K562 (cell line): Measurements from ENCODE around the gene CRYBG2. TPM values are rescaled to one million over a fixed set of nuclear protein-coding genes. Genes with fewer than 3 reads are reported as not detected.
A peak's percentile ranks its signal among the peaks of the same experiment; 100 is the strongest.

ENCODE experiments used
- ARID2 ChIP-seq: fragments of 450-650 bp; IDR thresholded peaks from 2 replicates; pipeline ENCODE4 v1.6.1; 2017; ENCODE audit warnings: antibody characterized with exemption, mild to moderate bottlenecking
- CBFB ChIP-seq: sonication (generic); formaldehyde crosslinking; IDR thresholded peaks from 2 replicates; pipeline ENCODE4 v1.4.0; 2020; ENCODE audit warnings: mild to moderate bottlenecking, missing genetic modification reagents
- CCNT2 ChIP-seq: IDR thresholded peaks from 2 replicates; pipeline ENCODE4 v1.6.1; 2011; ENCODE audit warnings: borderline replicate concordance, low read depth, mild to moderate bottlenecking, moderate library complexity, mixed read lengths, low read length; ENCODE audit not compliant: insufficient read length; ENCODE audit errors: extremely low read depth
- CREB1 ChIP-seq, 2 experiments: sonication (generic) in 1 of 2; formaldehyde crosslinking in 1 of 2; IDR thresholded peaks; 2 replicates each; pipeline versions ENCODE4 v1.6.1 to v1.8.0; 2012 to 2022; ENCODE audit warnings: inconsistent platforms in 1 of 2, mild to moderate bottlenecking in 1 of 2, missing genetic modification reagents in 1 of 2, moderate library complexity in 1 of 2
- CTBP1 ChIP-seq: fragments of 450-650 bp; IDR thresholded peaks from 2 replicates; pipeline ENCODE4 v1.6.1; 2016; ENCODE audit warnings: borderline replicate concordance
- HEY1 ChIP-seq: fragments of 250-450 bp; sonication (Bioruptor Pico); IDR thresholded peaks from 2 replicates; pipeline ENCODE4 v1.5.0; 2020; ENCODE audit warnings: mild to moderate bottlenecking, moderate library complexity, borderline replicate concordance
- KLF13 ChIP-seq: fragments of 450-650 bp; IDR thresholded peaks from 2 replicates; pipeline ENCODE4 v1.6.1; 2016; ENCODE audit warnings: missing genetic modification characterization, low read depth, mild to moderate bottlenecking, missing compliant biosample characterization, moderate library complexity, borderline replicate concordance
- MECOM ChIP-seq: fragments of 250-450 bp; sonication (Bioruptor Pico); IDR thresholded peaks from 2 replicates; pipeline ENCODE4 v1.8.0; 2022; ENCODE audit warnings: inconsistent platforms
- MTA1 ChIP-seq: fragments of 450-650 bp; IDR thresholded peaks from 2 replicates; pipeline ENCODE4 v1.6.1; 2017; ENCODE audit warnings: borderline replicate concordance
- MYC ChIP-seq, 2 experiments: fragments of 250-450 bp in 1 of 2; sonication (Bioruptor Pico) in 1 of 2; IDR thresholded peaks; 2 replicates each; pipeline versions ENCODE4 v1.5.1 to v1.6.1; 2012 to 2021; ENCODE audit warnings: low read depth in 2 of 2, borderline replicate concordance in 1 of 2, improper control_type of control experiment in 1 of 2, low read length in 1 of 2, mild to moderate bottlenecking in 1 of 2, moderate library complexity in 1 of 2
- NFXL1 ChIP-seq: fragments of 450-650 bp; formaldehyde crosslinking; IDR thresholded peaks from 2 replicates; pipeline ENCODE4 v1.4.0; 2021; ENCODE audit warnings: mild to moderate bottlenecking
- NONO ChIP-seq, 2 experiments: fragments of 200-400 bp in 1 of 2; fragments of 450-650 bp in 1 of 2; formaldehyde crosslinking in 1 of 2; IDR thresholded peaks; 2 replicates each; pipeline ENCODE4 v1.6.1; 2017; ENCODE audit warnings: low read depth in 2 of 2, mild to moderate bottlenecking in 2 of 2, moderate library complexity in 2 of 2, low read length in 1 of 2
- RNF2 ChIP-seq: sonication (generic); IDR thresholded peaks from 2 replicates; pipeline ENCODE4 v1.6.1; 2016
- SIN3B ChIP-seq: fragments of 450-650 bp; IDR thresholded peaks from 2 replicates; pipeline ENCODE4 v1.6.1; 2017; ENCODE audit warnings: low read depth, mild to moderate bottlenecking, moderate library complexity
- STAG1 ChIP-seq: sonication (generic); formaldehyde crosslinking; IDR thresholded peaks from 2 replicates; pipeline ENCODE4 v1.5.0; 2020; ENCODE audit warnings: missing genetic modification reagents, borderline replicate concordance
- ZNF263 ChIP-seq: sonication (generic); formaldehyde crosslinking; IDR thresholded peaks from 2 replicates; pipeline ENCODE4 v1.8.0; 2022; ENCODE audit warnings: mild to moderate bottlenecking, missing genetic modification reagents, borderline replicate concordance
- ZNF76 ChIP-seq: fragments of 250-450 bp; sonication (Bioruptor Pico); IDR thresholded peaks from 2 replicates; pipeline ENCODE4 v1.4.0; 2020; ENCODE audit warnings: mild to moderate bottlenecking, moderate library complexity, borderline replicate concordance
- polyA plus RNA-seq, 8 experiments: library from polyadenylated mRNA; depleted of rRNA in 4 of 8; stranded (reverse) in 5 of 8; unstranded in 3 of 8; fragments of >200 nt; fragmentation: Nextera tagmentation in 2 of 8; fragmentation: Illumina TruSeq in 1 of 8; extraction: Ambion mirVana in 2 of 8; extraction: Trizol in 1 of 8; gene quantifications; 2 replicates each; pipeline versions ENCODE4 v1.2.1 to v1.2.3, GENCODE V29; 2011 to 2014; ENCODE audit warnings: inconsistent platforms in 1 of 8, missing spikeins in 1 of 8
- total RNA-seq, 7 experiments: library from RNA; depleted of rRNA in 6 of 7; stranded (reverse); fragments of >200 nt in 6 of 7; fragmentation: Illumina TruSeq in 2 of 7; extraction: Trizol in 2 of 7; gene quantifications; 2 replicates each; pipeline versions ENCODE4 v1.2.1 to v1.2.3, GENCODE V29; 2011 to 2021; ENCODE audit warnings: low replicate concordance in 1 of 7
- TF ChIP-seq, protein P1 (sequence below): fragments of 250-450 bp; sonication (Bioruptor Pico); IDR thresholded peaks from 2 replicates; pipeline ENCODE4 v1.8.0; 2021; ENCODE audit warnings: moderate library complexity, mild to moderate bottlenecking, inconsistent platforms
- TF ChIP-seq, protein P2 (sequence below): fragments of 450-650 bp; formaldehyde crosslinking; IDR thresholded peaks from 2 replicates; pipeline ENCODE4 v1.4.0; 2022; ENCODE audit warnings: missing genetic modification characterization
- TF ChIP-seq, protein P3 (sequence below): fragments of 250-450 bp; sonication (Bioruptor Pico); IDR thresholded peaks from 2 replicates; pipeline ENCODE4 v1.6.1; 2021; ENCODE audit warnings: mild to moderate bottlenecking
- TF ChIP-seq, protein P4 (sequence below): sonication (generic); formaldehyde crosslinking; IDR thresholded peaks from 2 replicates; pipeline ENCODE4 v1.8.0; 2023; ENCODE audit warnings: mild to moderate bottlenecking, missing genetic modification reagents

CRYBG2 gene
- total and polyA plus RNA-seq, 9 of the 15 experiments (the other 6 are each of a cell fraction or from before 2014, with no cell fraction given): 0.39 to 8.5 (median 3.7) TPM

DNA sequence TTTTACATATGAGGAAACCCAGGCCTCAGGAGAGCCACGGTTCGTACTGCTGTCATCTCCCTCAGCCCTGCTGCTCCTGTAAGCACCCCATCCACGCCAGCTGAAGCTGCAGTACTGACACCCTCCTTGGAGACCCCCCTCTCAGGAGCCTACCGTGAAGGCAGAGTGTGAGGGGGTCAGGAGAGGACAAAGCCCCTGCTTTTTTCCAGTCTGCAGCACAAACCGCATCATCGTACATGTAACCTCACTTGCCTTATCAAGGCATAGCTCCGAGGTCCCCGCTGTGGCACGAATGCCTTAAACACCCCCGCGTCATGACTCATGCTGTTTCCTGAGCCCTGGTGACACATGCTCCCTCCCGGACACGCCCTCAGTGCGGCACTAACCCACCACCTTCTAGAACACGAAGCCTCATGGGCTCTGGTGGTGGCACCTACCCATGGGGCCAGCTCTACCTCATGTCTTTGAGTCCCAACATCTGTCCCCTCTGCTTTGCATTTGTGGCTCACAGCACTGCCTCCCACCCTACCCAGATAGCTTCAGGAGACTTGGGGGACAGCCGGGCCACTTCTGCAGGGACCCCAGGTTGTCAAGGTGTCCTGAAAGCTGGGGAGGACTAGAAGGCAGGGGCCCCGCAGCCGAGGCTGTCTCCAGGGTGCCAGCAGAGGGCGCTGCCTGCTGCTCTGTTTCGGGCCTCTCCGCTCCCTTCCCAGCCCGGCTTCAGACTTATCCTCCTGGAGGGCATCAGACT lies 69.2 kb downstream of the CRYBG2 start (continued):
- no peak for TF ChIP-seq ARID2
- TF ChIP-seq MTA1: peak; percentile 83
- TF ChIP-seq ZNF263 (CRISPR knock-in tag): peak; percentile 68
- peak in 1 of 2 experiments; percentile 58; a peak in 1 of 4 replicates for TF ChIP-seq NONO (IDR thresholded peaks at IDR 0.05; ENCODE audit: low read depth in 2 of 2, low read length in 1 of 2)
- TF ChIP-seq NFXL1: no peak
- TF ChIP-seq ZNF76 (CRISPR knock-in tag): no peak; the same call in 1 of the 2 replicates
- peak; percentile 96 for TF ChIP-seq MYC (IDR thresholded peaks at IDR 0.05; ENCODE audit: low read depth, low read length)
- TF ChIP-seq MYC (CRISPR knock-in tag; IDR thresholded peaks at IDR 0.05; ENCODE audit: borderline replicate concordance, low read depth): 0 out of 2 replicates have a peak, but pooled peaks have one; percentile 8
- peak; percentile 96 for TF ChIP-seq CTBP1
- TF ChIP-seq, protein P1, sequence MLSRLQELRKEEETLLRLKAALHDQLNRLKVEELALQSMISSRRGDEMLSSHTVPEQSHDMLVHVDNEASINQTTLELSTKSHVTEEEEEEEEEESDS (CRISPR knock-in tag): no peak
- no peak; the same call in 1 of the 2 replicates for TF ChIP-seq HEY1 (CRISPR knock-in tag)
- peak; percentile 81 for TF ChIP-seq CCNT2
- TF ChIP-seq, protein P2, sequence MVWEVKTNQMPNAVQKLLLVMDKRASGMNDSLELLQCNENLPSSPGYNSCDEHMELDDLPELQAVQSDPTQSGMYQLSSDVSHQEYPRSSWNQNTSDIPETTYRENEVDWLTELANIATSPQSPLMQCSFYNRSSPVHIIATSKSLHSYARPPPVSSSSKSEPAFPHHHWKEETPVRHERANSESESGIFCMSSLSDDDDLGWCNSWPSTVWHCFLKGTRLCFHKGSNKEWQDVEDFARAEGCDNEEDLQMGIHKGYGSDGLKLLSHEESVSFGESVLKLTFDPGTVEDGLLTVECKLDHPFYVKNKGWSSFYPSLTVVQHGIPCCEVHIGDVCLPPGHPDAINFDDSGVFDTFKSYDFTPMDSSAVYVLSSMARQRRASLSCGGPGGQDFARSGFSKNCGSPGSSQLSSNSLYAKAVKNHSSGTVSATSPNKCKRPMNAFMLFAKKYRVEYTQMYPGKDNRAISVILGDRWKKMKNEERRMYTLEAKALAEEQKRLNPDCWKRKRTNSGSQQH (CRISPR knock-in tag): peak; percentile 51; the same call in 1 of the 2 replicates
- TF ChIP-seq CREB1 (IDR thresholded peaks at IDR 0.05): peak; percentile 72
- TF ChIP-seq CREB1 (CRISPR knock-in tag; IDR thresholded peaks at IDR 0.05): peak; percentile 81
- TF ChIP-seq, protein P3, sequence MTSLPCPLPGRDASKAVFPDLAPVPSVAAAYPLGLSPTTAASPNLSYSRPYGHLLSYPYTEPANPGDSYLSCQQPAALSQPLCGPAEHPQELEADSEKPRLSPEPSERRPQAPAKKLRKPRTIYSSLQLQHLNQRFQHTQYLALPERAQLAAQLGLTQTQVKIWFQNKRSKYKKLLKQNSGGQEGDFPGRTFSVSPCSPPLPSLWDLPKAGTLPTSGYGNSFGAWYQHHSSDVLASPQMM (CRISPR knock-in tag): 0 out of 2 replicates have a peak, but pooled peaks have one; percentile 26
- TF ChIP-seq STAG1: peak; percentile 29
- TF ChIP-seq, protein P4, sequence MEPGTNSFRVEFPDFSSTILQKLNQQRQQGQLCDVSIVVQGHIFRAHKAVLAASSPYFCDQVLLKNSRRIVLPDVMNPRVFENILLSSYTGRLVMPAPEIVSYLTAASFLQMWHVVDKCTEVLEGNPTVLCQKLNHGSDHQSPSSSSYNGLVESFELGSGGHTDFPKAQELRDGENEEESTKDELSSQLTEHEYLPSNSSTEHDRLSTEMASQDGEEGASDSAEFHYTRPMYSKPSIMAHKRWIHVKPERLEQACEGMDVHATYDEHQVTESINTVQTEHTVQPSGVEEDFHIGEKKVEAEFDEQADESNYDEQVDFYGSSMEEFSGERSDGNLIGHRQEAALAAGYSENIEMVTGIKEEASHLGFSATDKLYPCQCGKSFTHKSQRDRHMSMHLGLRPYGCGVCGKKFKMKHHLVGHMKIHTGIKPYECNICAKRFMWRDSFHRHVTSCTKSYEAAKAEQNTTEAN: peak; percentile 37; the same call in 1 of the 2 replicates
- TF ChIP-seq SIN3B: peak; percentile 57; the same call in 1 of the 2 replicates
- TF ChIP-seq RNF2: peak; percentile 99
- TF ChIP-seq MECOM: no peak
- peak; percentile 82; the same call in 1 of the 2 replicates for TF ChIP-seq CBFB
- peak; percentile 84 for TF ChIP-seq KLF13 (tag)
